Measurements from ENCODE around the gene GFPT1.
A peak's percentile ranks its signal among the peaks of the same experiment; 100 is the strongest.

GRCh38 chr2:69390471-69390870 is 3.4 kb upstream of the GFPT1 start:
- TF ChIP-seq CTCF (IDR thresholded peaks at IDR 0.05; ENCODE audit: low read depth, low read length) (no peak), MYC (IDR thresholded peaks at IDR 0.05; ENCODE audit: low read depth, low read length) (no peak), POLR2A (IDR thresholded peaks at IDR 0.05; ENCODE audit: extremely low read depth, insufficient read length) (no peak), MAX (IDR thresholded peaks at IDR 0.05; ENCODE audit: low read depth, low read length) (0 out of 2 replicates have a peak, but pooled peaks have one; percentile 15)

Data from NB4 (cell line).